Neural cell (in vitro differentiated cells): ENCODE results near the gene CXXC1. TPM values are rescaled to one million over a fixed set of nuclear protein-coding genes. Genes with fewer than 3 reads are reported as not detected.

Source experiments
- H2AFZ ChIP-seq: fragments of 200-600, 300-800 bp; sonication (generic), shearing (Covaris generic); 2 replicates; pipeline ENCODE4 v1.6.0; 2014; ENCODE audit warnings: low read depth, mild to moderate bottlenecking, antibody characterized with exemption, low read length, moderate library complexity
- H3F3A ChIP-seq: fragments of 200-600 bp; shearing (Covaris generic); 2 replicates; pipeline ENCODE4 v1.6.1; 2016; ENCODE audit warnings: mild to moderate bottlenecking, moderate library complexity, mixed read lengths, antibody characterized with exemption, low read length; ENCODE audit not compliant: insufficient read depth, poor library complexity, severe bottlenecking
- H3K27ac ChIP-seq: fragments of 200-600, 300-800 bp; sonication (generic), shearing (Covaris generic); 2 replicates; pipeline ENCODE4 v1.5.1; 2014; ENCODE audit warnings: mild to moderate bottlenecking, low read length, moderate library complexity
- H3K27me3 ChIP-seq: fragments of 300-800, 200-600 bp; sonication (generic), shearing (Covaris generic); 2 replicates; pipeline ENCODE4 v1.6.0; 2014; ENCODE audit warnings: mild to moderate bottlenecking, low read depth, low read length, moderate library complexity; ENCODE audit not compliant: insufficient read depth
- H3K36me3 ChIP-seq: fragments of 300-800, 200-600 bp; sonication (generic), shearing (Covaris generic); 2 replicates; pipeline ENCODE4 v1.5.1; 2014; ENCODE audit warnings: mild to moderate bottlenecking, antibody characterized with exemption, low read length, moderate library complexity; ENCODE audit not compliant: insufficient read depth
- H3K4me2 ChIP-seq: fragments of 300-800, 200-600 bp; sonication (generic), shearing (Covaris generic); 2 replicates; pipeline ENCODE4 v1.6.0; 2014; ENCODE audit warnings: mild to moderate bottlenecking, low read length
- H3K4me3 ChIP-seq: fragments of 300-800, 200-600 bp; sonication (generic), shearing (Covaris generic); 2 replicates; pipeline ENCODE4 v1.5.1; 2014; ENCODE audit warnings: mild to moderate bottlenecking, low read length, moderate library complexity
- H3K79me2 ChIP-seq: fragments of 200-600 bp; shearing (Covaris generic); replicated peaks from 2 replicates; pipeline ENCODE4 v1.6.0; 2014; ENCODE audit warnings: mild to moderate bottlenecking, low read length, moderate library complexity; ENCODE audit not compliant: insufficient read depth
- H3K9ac ChIP-seq: fragments of 300-800, 200-600 bp; sonication (generic), shearing (Covaris generic); 2 replicates; pipeline ENCODE4 v1.6.1; 2016; ENCODE audit warnings: mild to moderate bottlenecking, low read length, mixed read lengths
- H3K9me2 ChIP-seq: fragments of 200-600 bp; shearing (Covaris generic); 2 replicates; pipeline ENCODE4 v1.6.1; 2016; ENCODE audit warnings: mild to moderate bottlenecking, low read length, mixed read lengths; ENCODE audit not compliant: insufficient read depth
- H3K9me3 ChIP-seq: fragments of 200-600, 300-800 bp; sonication (generic), shearing (Covaris generic); 2 replicates; pipeline ENCODE4 v1.6.1; 2016; ENCODE audit warnings: mild to moderate bottlenecking, mixed run types, low read length, moderate library complexity, mixed read lengths
- H4K20me1 ChIP-seq: fragments of 200-600 bp; shearing (Covaris generic); 2 replicates; pipeline ENCODE4 v1.6.1; 2016; ENCODE audit warnings: mild to moderate bottlenecking, mixed run types; ENCODE audit not compliant: insufficient read depth
- CTCF ChIP-seq: fragments of 450-650 bp; IDR thresholded peaks from 2 replicates; pipeline ENCODE4 v1.5.1; 2014; ENCODE audit warnings: antibody characterized with exemption, mild to moderate bottlenecking, moderate library complexity; ENCODE audit not compliant: poor library complexity, severe bottlenecking
- EP300 ChIP-seq: fragments of 450-650 bp; conservative IDR thresholded peaks from 2 replicates; pipeline ENCODE4 v1.6.1; 2014; ENCODE audit warnings: antibody characterized with exemption, mild to moderate bottlenecking, moderate library complexity; ENCODE audit not compliant: poor library complexity, severe bottlenecking
- EZH2 ChIP-seq: fragments of 200-600, 300-800 bp; shearing (Covaris generic), sonication (generic); IDR thresholded peaks from 2 replicates; pipeline ENCODE4 v1.6.1; 2014; ENCODE audit warnings: antibody characterized with exemption, low read length, borderline replicate concordance, mild to moderate bottlenecking; ENCODE audit not compliant: insufficient read depth, poor library complexity, severe bottlenecking
- MXI1 ChIP-seq: fragments of 450-650 bp; conservative IDR thresholded peaks from 2 replicates; pipeline ENCODE4 v1.6.1; 2014; ENCODE audit warnings: antibody characterized with exemption, mild to moderate bottlenecking; ENCODE audit not compliant: poor library complexity, severe bottlenecking
- POLR2AphosphoS5 ChIP-seq: IDR thresholded peaks from 2 replicates; pipeline ENCODE4 v1.6.1; 2012
- RAD21 ChIP-seq: fragments of 450-650 bp; conservative IDR thresholded peaks from 2 replicates; pipeline ENCODE4 v1.6.1; 2014; ENCODE audit warnings: antibody characterized with exemption, mild to moderate bottlenecking, moderate library complexity
- REST ChIP-seq: IDR thresholded peaks from 2 replicates; pipeline ENCODE4 v1.6.1; 2012; ENCODE audit warnings: borderline replicate concordance
- SMC3 ChIP-seq: fragments of 450-650 bp; conservative IDR thresholded peaks from 2 replicates; pipeline ENCODE4 v1.6.1; 2014; ENCODE audit warnings: antibody characterized with exemption, mild to moderate bottlenecking, moderate library complexity; ENCODE audit not compliant: poor library complexity
- TAF1 ChIP-seq: IDR thresholded peaks from 2 replicates; pipeline ENCODE4 v1.6.1; 2012; ENCODE audit warnings: low read depth
- polyA plus RNA-seq: library from polyadenylated mRNA; depleted of rRNA; stranded (reverse); fragments of >200 nt; gene quantifications from 2 replicates; pipeline ENCODE4 v1.2.3, GENCODE V29; 2014

The CXXC1 gene
- polyA plus RNA-seq, 1 donor from 2014 or later = 99.8 TPM

- Histone ChIP-seq H3K27me3 (no peaks in the 10 kb centered on the region), H3K9me3 (no peaks in the 10 kb centered on the region), H2AFZ (no peak overlapping the region), H3K4me2 (no peak overlapping the region), H3K36me3 (no peaks in the 10 kb centered on the region), H3K79me2 (no peaks in the 10 kb centered on the region), H3K27ac (no peak overlapping the region), H3K9ac (no peak overlapping the region), H3K4me3 (no peak overlapping the region), H3F3A (no peaks in the 10 kb centered on the region), H3K9me2 (no peaks in the 10 kb centered on the region), H4K20me1 (no peaks in the 10 kb centered on the region)
- TF ChIP-seq EP300 (no peak), REST (no peak), POLR2AphosphoS5 (no peak), SMC3 (no peak), RAD21 (no peak), MXI1 (no peak), CTCF (no peak), TAF1 (no peak), EZH2 (no peak)
These were observed 25.6 kb upstream of the CXXC1 start for GRCh38 chr18:50313031-50313607.

GRCh38 chr18:50312296-50313030, 25.0 kb upstream of the CXXC1 start:
- Histone ChIP-seq H3K79me2 (no peaks in the 10 kb centered on the region), H3K27me3 (no peaks in the 10 kb centered on the region), H3K9me3 (no peaks in the 10 kb centered on the region), H3K9ac (no peak overlapping the region), H3K4me2 (no peak overlapping the region), H3K4me3 (no peak overlapping the region), H3K9me2 (no peaks in the 10 kb centered on the region), H3F3A (no peaks in the 10 kb centered on the region), H3K36me3 (no peaks in the 10 kb centered on the region), H3K27ac (no peak overlapping the region), H4K20me1 (no peaks in the 10 kb centered on the region), H2AFZ (no peak overlapping the region)
- TF ChIP-seq POLR2AphosphoS5 (no peak), TAF1 (no peak), MXI1 (no peak), REST (no peak), EP300 (no peak), SMC3 (no peak)
